Measurements from ENCODE around the gene SCFD2. TPM values are rescaled to one million over a fixed set of nuclear protein-coding genes. Genes with fewer than 3 reads are reported as not detected.

The SCFD2 gene
- total RNA-seq, 1 donor from 2014 or later: 11.9 TPM

- no peaks in the 10 kb centered on the region for H3K36me3 ChIP-seq (ENCODE audit: insufficient read depth, low read length)
- DNase-seq (ENCODE audit: low read depth) (no peak), FAIRE-seq (no peak)
- Mint-ChIP-seq H3K27ac (ENCODE audit: unreplicated experiment) (no peak overlapping the region), H3K9me3 (ENCODE audit: unreplicated experiment) (no peaks in the 10 kb centered on the region), H3K27me3 (ENCODE audit: low read depth, unreplicated experiment) (no peaks in the 10 kb centered on the region), H3K4me3 (ENCODE audit: unreplicated experiment) (no peak overlapping the region), H3K4me1 (ENCODE audit: low read depth, unreplicated experiment) (peaks cover 8% of the 10 kb centered on the region), H3K36me3 (ENCODE audit: low read depth, unreplicated experiment) (no peaks in the 10 kb centered on the region)
- peaks cover under 1% of the 10 kb centered on the region for H3K4me1 ChIP-seq (ENCODE audit: insufficient read depth, low read length)
- TF ChIP-seq EZH2 (IDR thresholded peaks at IDR 0.05; ENCODE audit: insufficient read depth, low read length) (no peak), CTCF (IDR thresholded peaks at IDR 0.05; ENCODE audit: insufficient read depth, low read depth, low read length) (no peak)
- H3K9me3 ChIP-seq (ENCODE audit: insufficient read depth, low read depth, low read length): no peaks in the 10 kb centered on the region
- no peak overlapping the region for H3K4me2 ChIP-seq (ENCODE audit: low read length)
- no peaks in the 10 kb centered on the region for H3K27me3 ChIP-seq (ENCODE audit: insufficient read depth, low read length)
- H4K20me1 ChIP-seq (ENCODE audit: insufficient read depth, low read length): no peaks in the 10 kb centered on the region
- H2AFZ ChIP-seq (ENCODE audit: low read depth, low read length): no peak overlapping the region
- no peak overlapping the region for H3K9ac ChIP-seq (ENCODE audit: low read length)
- no peak overlapping the region for H3K4me3 ChIP-seq (ENCODE audit: insufficient read depth, low read depth, low read length)
- H3K79me2 ChIP-seq (ENCODE audit: insufficient read depth, low read length): peaks cover 17% of the 10 kb centered on the region
- H3K27ac ChIP-seq (ENCODE audit: low read depth, low read length): no peak overlapping the region
These were observed 50.6 kb downstream of the SCFD2 start for GRCh38 chr4:53315300-53315699.

- Mint-ChIP-seq H3K4me3 (ENCODE audit: unreplicated experiment) (no peak overlapping the region), H3K27ac (ENCODE audit: unreplicated experiment) (no peak overlapping the region), H3K27me3 (ENCODE audit: low read depth, unreplicated experiment) (no peaks in the 10 kb centered on the region), H3K9me3 (ENCODE audit: unreplicated experiment) (no peaks in the 10 kb centered on the region), H3K36me3 (ENCODE audit: low read depth, unreplicated experiment) (no peaks in the 10 kb centered on the region), H3K4me1 (ENCODE audit: low read depth, unreplicated experiment) (peaks cover 8% of the 10 kb centered on the region)
- H3K4me3 ChIP-seq (ENCODE audit: insufficient read depth, low read depth, low read length): no peak overlapping the region
- no peaks in the 10 kb centered on the region for H3K4me1 ChIP-seq (ENCODE audit: insufficient read depth, low read length)
- DNase-seq (ENCODE audit: low read depth): no peak
- FAIRE-seq: no peak
- no peak overlapping the region for H3K9ac ChIP-seq (ENCODE audit: low read length)
- H3K27me3 ChIP-seq (ENCODE audit: insufficient read depth, low read length): no peaks in the 10 kb centered on the region
- H4K20me1 ChIP-seq (ENCODE audit: insufficient read depth, low read length): no peaks in the 10 kb centered on the region
- no peak for TF ChIP-seq EZH2 (IDR thresholded peaks at IDR 0.05; ENCODE audit: insufficient read depth, low read length)
- no peak for TF ChIP-seq CTCF (IDR thresholded peaks at IDR 0.05; ENCODE audit: insufficient read depth, low read depth, low read length)
- H2AFZ ChIP-seq (ENCODE audit: low read depth, low read length): no peak overlapping the region
- no peak overlapping the region for H3K27ac ChIP-seq (ENCODE audit: low read depth, low read length)
- no peak overlapping the region for H3K4me2 ChIP-seq (ENCODE audit: low read length)
- no peaks in the 10 kb centered on the region for H3K9me3 ChIP-seq (ENCODE audit: insufficient read depth, low read depth, low read length)
- no peaks in the 10 kb centered on the region for H3K36me3 ChIP-seq (ENCODE audit: insufficient read depth, low read length)
- peaks cover 11% of the 10 kb centered on the region for H3K79me2 ChIP-seq (ENCODE audit: insufficient read depth, low read length)
These were observed 51.6 kb downstream of the SCFD2 start for GRCh38 chr4:53314252-53314651.

GRCh38 chr4:53313510-53313909 lies 52.4 kb downstream of the SCFD2 start:
- H3K9ac ChIP-seq (ENCODE audit: low read length): no peak overlapping the region
- peak; percentile 8 for DNase-seq (ENCODE audit: low read depth)
- H3K4me2 ChIP-seq (ENCODE audit: low read length): no peak overlapping the region
- FAIRE-seq: no peak
- H3K27ac ChIP-seq (ENCODE audit: low read depth, low read length): no peak overlapping the region
- peaks cover 8% of the 10 kb centered on the region for H3K4me1 Mint-ChIP-seq (ENCODE audit: low read depth, unreplicated experiment)
- peaks cover 6% of the 10 kb centered on the region for H3K79me2 ChIP-seq (ENCODE audit: insufficient read depth, low read length)
- no peaks in the 10 kb centered on the region for H3K36me3 Mint-ChIP-seq (ENCODE audit: low read depth, unreplicated experiment)
- no peaks in the 10 kb centered on the region for H4K20me1 ChIP-seq (ENCODE audit: insufficient read depth, low read length)
- H2AFZ ChIP-seq (ENCODE audit: low read depth, low read length): no peak overlapping the region
- no peak overlapping the region for H3K4me3 ChIP-seq (ENCODE audit: insufficient read depth, low read depth, low read length)
- no peaks in the 10 kb centered on the region for H3K27me3 ChIP-seq (ENCODE audit: insufficient read depth, low read length)
- no peaks in the 10 kb centered on the region for H3K4me1 ChIP-seq (ENCODE audit: insufficient read depth, low read length)
- H3K9me3 Mint-ChIP-seq (ENCODE audit: unreplicated experiment): no peaks in the 10 kb centered on the region
- no peak for TF ChIP-seq CTCF (IDR thresholded peaks at IDR 0.05; ENCODE audit: insufficient read depth, low read depth, low read length)
- no peak for TF ChIP-seq EZH2 (IDR thresholded peaks at IDR 0.05; ENCODE audit: insufficient read depth, low read length)
- no peaks in the 10 kb centered on the region for H3K27me3 Mint-ChIP-seq (ENCODE audit: low read depth, unreplicated experiment)
- H3K36me3 ChIP-seq (ENCODE audit: insufficient read depth, low read length): no peaks in the 10 kb centered on the region
- H3K27ac Mint-ChIP-seq (ENCODE audit: unreplicated experiment): no peak overlapping the region
- no peak overlapping the region for H3K4me3 Mint-ChIP-seq (ENCODE audit: unreplicated experiment)
- no peaks in the 10 kb centered on the region for H3K9me3 ChIP-seq (ENCODE audit: insufficient read depth, low read depth, low read length)

Data from astrocyte (in vitro differentiated cells and primary cell).